ENCODE data around the gene MAPRE2.

DNA sequence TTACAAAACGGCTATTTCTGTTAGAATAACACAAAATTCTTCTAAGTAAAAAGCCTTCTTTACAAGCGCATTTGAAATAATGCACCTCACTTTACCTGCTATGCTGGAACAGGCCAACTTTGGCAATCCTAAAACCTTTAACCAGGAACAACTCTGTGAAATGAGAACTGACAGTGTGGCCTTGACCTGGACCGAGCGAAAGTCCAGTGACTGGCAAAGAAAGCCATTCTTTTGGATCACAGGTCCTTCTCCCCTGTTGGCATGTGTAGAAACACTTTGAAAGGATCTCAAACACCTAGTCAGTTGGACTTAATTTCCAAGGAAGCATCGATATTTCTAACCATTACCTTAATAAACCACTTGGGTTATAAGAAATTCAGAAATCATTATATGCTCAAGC lies 21.2 kb downstream of the MAPRE2 start:
- TF ChIP-seq, protein P1, sequence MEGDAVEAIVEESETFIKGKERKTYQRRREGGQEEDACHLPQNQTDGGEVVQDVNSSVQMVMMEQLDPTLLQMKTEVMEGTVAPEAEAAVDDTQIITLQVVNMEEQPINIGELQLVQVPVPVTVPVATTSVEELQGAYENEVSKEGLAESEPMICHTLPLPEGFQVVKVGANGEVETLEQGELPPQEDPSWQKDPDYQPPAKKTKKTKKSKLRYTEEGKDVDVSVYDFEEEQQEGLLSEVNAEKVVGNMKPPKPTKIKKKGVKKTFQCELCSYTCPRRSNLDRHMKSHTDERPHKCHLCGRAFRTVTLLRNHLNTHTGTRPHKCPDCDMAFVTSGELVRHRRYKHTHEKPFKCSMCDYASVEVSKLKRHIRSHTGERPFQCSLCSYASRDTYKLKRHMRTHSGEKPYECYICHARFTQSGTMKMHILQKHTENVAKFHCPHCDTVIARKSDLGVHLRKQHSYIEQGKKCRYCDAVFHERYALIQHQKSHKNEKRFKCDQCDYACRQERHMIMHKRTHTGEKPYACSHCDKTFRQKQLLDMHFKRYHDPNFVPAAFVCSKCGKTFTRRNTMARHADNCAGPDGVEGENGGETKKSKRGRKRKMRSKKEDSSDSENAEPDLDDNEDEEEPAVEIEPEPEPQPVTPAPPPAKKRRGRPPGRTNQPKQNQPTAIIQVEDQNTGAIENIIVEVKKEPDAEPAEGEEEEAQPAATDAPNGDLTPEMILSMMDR (IDR thresholded peaks at IDR 0.05), result no peak
- TF ChIP-seq POLR2A (IDR thresholded peaks at IDR 0.05), result no peak

Measured in adrenal gland (tissue), 5 donors.